Kasumi-1 (cell line): ENCODE results near the gene SNX9.

Experiments used
- DNase-seq, 2 experiments: peaks; one replicate each; lab custom pipeline; 2025; lab: John Stamatoyannopoulos, UW

Gene SNX9

DNA sequence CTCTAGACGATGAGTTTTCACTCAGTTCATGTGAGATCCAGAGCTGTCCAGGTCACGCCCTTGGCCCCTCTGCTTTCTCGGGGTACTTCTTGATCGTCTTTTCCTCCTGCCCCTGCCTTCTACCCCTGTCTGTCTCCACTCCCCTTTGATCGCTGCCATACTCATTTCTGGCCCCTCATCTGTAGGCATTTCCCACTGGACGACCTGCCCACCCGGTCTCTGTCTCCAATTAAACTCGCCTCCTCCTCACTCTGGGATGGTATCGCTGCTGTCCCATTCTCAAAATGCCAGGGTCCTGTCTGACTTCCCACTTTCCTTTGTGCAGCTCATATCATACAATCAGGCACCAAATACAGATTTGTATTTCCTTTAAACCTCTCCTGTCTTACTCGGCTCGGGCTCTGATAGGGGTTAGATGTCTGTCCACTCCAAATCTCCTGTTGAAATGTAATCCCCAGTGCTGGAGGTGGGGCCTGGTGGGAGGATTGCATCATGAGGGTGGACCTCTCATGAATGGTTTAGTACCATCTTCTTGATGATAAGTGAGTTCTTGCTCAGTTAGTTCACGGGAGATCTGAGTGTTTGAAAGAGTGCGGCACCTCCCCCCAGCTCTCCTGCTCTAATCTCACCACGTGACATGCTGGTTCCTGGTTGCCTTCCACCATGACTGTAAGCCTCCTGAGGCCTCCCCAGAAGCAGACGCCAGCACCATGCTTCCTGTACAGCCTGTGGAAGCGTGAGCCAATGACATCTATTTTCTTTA is 155.2 kb downstream of the SNX9 start:
- DNase-seq = no peak

DNA sequence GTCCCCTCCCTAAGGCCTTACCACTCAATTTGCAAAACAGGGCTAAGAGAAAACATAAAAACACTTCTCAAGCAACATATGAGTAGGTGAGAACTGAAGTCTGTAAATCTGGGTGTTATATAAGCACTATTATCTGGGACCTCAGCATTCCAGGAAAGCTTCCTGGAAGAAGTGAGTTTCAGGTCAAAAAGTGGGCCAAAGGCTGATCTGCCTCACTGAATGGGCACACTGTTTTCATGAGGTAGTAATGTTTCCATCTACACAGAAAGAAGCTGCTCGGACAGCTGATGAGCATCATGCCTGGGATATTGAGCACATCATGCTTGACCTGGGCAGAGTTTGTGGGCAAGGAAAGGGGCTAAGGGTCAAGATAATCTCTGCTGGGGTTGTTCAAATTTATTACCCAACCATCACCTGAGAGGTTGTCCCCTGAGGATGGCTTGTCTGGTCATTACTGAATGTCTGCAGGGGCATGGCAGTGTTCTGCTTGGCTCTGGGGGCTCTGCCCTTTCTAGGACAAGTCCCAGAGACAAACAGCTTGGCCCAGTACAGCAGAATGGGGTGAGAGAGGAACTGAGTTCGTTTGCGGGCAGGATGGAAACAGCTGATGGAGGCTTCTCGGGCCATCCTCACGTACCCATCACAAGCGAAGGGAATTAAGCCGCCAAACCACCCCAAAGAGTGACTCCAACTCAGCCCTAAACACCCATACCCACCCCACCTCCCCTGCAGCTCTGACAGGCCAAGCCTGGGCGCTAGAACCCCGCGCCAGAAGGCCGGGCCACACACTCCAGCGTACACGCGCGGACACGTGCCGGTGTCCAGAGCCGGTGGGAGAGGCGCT is 157.5 kb downstream of the SNX9 start:
- DNase-seq = no peak

DNA sequence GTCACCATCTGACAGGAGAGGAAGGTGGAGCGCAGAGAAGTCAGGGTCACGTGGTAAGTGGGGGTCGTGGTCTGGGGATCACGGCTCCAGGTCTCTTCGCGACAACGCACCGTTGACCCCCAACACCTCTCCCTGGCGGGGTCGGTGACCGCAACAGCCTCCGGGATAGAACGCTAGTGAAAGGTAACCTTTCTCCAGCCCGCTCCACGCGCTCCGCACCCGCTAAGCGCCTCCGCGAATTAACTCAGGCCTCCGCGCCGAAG is 158.0 kb downstream of the SNX9 start:
- no peak for DNase-seq

DNA sequence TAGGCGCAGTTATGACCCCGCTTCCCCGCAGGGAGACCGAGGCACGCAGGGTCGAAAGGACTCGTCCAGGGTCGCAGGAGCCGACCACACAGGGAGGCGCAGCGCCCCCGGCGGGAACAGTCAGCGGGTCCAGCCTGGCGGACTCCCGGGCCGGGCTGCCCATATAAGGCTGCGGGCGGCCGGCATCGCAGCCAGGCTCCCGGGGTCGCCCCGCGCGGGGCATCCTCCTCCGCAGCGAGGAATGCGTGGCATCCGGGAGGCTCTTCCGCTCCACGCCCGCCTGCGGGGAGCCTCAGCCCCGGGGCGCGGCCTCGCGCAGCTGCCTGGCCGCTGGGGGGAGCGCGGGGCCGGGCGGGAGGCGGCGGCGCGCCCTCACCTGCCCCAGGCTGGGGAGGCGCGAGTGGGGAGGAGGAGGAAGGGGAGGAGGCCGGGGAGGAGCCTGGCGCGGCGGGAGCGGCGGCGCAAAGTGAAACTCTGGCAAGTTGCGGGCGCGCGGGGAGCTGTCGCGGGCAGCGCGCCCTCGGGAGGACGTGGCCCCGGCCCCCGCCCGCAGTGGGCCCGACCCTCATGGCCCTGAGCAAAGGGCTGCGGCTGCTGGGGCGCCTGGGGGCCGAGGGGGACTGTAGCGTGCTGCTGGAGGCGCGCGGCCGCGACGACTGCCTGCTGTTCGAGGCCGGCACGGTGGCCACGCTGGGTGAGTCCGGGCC is 158.5 kb downstream of the SNX9 start, which contains the start of gene SYNJ2:
TSS of gene SYNJ2 (plus strand) at position 469 of the 707 bp plus-strand sequence. CDS start at position 568, 99 bp downstream.
- DNase-seq = peak in 1 of 2 experiments; percentile 26

DNA sequence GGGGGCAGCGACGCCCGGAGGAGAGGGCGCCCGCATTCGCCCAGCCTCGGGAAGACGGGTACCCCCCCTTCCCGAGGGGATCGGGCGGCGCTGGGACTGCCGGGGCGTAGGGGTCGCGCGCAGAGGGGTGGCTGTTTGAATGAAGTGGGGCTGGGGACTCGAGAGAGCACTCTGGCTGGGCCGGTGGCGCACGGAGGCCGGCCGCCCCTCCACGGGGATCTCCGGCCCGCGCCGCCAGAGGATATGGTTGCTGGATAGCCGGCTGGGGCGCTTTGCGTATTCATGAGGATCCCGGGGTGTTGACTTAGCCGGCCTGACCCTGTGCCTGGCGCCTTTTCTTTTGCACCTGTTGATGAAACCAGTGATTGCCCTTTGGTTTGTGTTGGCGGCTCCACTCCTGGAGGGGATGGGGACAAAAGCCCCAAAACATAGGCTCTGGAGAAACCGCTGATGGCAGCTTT is 159.1 kb downstream of the SNX9 start:
- no peak for DNase-seq

DNA sequence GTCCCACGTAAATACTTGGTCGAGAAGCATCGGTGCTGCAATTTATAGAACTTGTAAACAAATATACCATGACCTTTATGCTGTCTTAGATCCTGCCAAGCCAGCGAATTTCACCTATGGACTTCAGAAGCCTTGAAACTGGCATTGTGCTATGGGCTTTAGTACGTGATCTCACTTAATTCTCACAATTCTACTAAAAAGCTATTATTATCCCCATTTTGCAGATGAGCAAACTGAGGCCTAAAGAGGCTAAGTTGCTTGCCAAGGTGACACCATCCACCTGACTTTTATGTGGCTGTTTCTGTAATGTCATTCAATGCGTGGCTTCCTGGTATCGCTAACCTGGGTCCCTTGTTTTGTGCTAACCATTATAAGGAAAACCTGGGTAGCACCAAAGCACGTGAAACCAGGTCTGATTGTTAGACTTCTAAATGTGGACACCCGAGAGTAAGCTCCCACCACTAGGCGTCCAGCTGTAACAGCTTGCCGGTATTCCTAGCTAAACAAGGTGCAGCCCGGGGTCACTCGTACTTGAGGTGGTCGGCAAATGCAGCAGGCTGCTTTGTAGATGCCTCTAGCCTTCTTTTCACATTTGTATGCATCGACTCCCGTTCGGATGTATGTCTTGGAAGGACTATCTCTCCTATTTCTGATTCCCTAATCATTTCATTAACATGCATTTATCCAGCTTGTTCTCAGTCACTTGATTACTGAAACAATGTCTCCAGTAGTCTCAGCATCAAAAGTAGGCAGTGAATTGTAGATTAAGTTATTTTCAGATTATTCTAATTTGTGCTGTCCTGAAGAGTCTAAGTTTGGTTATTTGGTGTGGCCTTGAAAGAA is 159.7 kb downstream of the SNX9 start:
- no peak for DNase-seq

DNA sequence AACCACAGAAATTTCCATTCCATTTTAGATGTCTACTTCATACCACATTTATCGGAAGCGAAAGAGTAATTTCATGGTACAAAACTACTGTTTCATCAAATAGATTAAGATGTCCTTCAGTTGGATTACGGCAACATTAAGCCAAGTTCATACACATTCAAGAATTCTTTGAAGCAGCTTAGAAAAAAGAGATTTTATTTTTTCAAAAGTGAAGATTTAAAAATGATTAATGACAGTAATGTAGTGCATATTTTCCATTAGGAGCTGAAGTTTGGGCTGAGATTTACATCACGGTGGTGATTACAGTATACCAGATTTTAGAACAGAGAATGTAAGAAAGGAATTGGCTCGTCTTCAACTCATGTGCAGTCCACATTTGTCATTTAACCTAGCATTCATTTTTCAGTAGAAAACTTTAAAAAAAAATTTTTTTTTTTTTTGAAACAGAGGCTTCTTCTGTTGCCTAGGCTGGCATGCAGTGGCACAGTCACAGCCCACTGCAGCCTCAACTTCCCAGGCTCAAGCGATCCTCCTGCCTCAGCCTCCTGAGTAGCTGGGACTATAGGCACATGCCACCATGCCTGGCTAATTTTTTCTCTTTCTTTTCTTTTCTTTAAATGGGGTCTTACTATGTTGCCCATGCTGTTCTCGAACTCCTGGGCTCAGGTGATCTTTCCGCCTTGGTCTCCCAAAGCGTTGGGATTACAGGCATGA is 160.5 kb downstream of the SNX9 start:
- DNase-seq = no peak

DNA sequence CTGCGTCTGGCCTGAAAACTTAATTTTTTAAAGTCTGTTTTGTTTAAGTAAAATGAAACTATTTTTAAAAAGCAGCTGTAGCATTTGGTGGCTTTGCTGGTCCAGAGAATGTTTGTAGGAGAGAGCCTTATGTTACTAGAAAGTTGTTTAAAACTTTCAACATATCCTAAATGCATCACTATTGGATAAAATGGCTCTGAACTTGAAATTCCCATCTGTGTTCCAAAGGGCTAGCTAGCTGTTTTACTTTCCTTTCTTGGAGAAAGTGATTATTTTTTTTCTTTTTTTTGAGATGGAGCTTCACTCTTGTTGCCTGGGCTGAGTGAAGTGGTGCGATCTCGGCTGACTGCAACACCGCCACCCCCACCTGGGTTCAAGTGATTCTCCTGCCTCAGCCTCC is 161.1 kb downstream of the SNX9 start:
- DNase-seq = no peak

DNA sequence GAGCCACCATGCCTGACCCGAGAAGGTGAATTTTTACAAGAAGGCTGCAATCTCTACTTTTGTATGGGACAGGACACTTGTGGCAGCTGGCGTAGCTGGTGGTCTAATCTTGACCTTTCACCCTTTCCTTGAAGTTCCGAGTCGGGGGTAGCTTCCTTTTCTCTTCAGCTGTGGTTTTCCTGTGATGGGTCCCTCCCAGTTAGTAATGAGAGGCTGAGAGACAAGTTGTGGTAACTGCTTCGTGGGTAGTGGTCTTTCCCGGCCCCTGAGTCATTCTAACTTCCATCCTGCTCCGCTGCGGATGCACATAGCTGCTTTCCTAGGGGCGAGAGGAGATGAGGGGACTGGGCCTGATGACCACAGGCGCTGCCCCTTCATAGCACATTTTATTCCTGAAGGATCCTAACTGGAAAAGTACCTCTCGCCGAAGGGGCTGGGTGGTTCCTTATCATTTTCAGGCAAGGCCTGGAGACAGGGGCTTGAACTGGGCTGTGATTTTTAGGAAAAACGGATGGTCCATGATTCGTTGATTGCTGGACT is 161.7 kb downstream of the SNX9 start:
- DNase-seq = peak in 1 of 2 experiments; percentile 17

DNA sequence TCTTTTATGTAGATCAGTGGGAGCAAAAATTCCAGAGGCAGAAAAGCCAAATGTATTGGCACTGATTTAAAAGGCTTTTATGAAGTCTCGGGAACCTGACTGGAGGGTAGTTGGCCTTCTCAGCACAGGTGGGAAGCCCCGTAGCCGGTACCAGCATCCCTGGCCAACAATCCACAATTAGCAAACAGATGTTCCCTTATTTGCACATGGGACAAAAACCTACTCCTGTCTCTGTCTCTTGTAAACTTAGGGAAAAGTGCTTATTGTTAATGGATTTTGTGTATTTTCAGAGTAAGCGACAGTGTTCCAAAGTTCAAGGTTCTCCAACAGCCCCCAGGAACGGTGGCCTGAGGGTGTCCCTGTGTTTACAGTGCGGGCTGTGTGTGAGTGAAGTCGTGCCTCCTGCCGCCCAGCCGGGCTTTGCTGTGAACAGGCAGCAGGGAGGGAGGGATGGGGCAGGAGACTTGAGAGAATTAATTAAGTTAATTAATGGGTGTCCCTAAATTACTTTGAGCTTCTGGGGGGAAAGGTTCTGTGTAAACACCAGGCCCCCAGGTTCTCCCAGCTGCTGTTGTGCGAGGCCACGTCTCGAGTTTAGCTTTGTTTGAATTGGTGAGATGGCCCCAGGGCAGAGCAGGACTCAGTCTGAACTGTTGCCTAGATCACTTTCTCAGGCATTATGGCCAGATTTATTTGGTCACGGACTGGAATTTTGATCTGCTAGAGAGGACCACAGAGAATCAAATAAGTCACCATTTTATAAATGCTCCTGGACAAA is 162.5 kb downstream of the SNX9 start:
- no peak for DNase-seq

DNA sequence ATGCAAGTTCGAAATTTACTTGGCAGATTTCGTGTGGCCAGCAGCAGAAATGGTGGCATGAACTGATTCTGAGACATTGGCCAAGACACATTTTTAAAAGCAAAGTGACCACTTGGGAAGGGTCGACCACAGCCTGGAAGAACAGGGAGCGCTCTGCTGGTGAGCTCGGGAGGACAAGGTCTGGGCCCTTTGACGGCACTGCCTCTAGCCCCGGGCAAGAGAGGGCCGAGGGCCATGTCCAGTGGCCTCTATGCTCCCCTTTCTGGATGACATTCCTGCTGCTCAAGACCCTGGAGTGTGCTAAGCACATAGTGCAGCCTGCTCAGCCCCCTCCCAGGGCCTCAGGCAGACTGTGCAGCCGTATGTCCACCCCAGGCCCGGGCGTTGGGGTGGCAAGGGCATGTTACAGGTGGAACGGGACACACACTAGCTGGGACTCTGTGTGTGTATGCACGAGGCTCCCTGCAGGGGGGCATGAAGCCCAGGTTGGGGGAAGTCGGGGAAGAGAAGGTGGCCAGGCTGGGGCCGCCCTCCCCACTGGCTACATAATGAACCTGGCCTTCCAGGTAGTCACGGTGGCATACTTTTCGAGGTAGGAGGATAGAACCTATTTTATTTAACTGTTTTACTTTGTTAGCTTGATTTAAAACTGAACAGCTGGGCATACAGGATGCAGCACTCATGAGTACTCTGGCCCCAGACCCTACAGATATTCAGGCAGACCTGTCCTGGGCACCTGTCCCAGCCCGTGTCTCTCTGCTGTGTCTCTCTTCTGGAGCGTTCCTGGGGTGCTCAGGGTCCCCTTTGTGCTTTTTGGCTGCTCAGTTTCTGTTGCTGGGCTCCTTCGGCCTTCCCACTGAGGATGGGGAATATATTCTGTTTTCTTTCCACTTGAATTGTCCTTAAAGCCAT is 165.0 kb downstream of the SNX9 start:
- DNase-seq = no peak

DNA sequence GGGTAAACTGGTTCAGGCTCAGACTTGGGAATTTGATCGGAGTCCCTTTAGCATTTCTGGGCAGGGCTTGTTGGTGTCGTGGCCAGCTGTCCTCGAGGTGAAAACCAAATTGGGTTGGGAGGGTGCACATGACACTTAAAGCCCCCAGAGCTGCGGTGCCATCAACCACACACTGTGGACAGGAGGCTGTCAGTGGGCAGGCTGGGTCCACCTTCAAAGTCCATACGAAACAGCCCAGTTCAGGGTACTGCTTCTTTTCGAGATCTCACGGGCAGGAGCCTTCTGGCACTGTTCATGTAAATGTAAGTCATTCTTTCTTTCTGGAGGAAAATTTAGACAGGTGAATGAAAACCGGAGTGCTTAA is 165.6 kb downstream of the SNX9 start:
- no peak for DNase-seq

DNA sequence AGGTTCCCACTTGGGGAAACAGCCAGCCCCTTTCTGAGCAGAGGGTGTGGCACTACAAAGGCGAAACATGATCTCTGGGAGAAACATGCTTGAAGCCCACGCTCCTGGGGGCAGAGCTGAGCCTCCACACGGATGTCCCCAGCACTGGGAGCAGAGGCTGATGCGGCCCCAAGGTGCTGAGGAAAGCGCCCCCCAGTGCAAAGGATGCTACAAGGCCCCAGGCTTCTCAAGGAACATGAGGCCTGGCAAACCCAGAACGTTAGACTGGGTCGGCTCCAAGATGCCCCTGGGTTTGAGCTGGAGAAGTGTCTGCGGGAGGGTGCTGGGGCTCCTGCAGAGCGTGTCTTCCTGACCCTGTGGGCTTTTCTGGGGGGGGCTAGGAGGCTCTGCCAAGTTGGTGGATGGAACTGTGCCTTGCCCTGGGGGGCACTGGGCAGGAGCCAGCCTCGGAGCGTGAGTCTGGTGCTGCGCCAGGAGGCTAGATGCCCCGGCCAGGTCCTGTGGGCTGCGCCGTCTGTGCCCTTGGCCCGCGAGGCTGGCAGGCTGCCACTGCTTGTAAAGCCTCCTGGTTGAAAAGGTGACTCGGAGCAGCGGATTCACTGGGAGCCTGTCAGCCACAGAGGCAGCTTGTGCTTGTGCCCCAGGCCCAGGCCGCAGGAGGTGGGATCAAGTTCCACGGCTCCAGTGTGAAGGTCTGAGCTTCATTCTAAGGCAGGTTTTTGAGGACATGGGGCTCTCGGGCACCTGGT is 166.7 kb downstream of the SNX9 start:
- peak in 1 of 2 experiments; percentile 19 for DNase-seq

DNA sequence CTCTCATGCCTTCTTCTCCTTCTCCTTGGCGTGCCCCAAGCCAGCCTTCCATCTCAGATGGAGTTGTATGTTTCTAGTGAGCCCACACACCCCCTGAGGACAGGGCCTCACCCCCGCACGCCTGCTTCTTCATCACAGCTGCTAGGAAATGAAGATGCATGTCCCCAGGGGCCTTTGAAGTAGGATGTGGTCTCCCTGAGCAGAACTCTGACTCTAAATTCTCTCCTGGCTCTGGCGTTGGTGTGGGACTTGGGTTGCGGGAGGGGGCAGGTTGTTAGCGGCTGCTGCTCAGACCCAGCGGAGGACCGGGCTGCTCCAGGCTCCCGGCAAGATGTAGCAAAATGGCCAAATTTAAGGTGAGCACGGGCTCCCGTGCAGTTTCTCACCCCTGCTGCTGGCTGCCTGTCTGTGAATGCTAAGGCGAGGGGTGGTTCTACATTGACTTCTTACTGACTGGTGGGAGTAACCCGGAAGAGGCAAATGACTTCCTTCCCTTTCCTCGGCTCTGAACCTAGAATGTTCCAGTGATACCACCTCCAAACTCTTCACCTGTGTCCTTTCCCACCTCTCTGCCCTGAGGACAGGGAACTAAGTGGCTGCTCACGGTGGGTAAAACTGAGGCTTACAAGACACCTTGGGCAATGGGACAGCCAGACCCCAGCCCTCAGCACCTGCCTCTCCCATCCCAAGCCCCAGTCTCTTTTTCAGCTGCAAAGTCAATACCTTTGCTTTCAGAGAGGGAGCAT is 167.4 kb downstream of the SNX9 start:
- DNase-seq = no peak

DNA sequence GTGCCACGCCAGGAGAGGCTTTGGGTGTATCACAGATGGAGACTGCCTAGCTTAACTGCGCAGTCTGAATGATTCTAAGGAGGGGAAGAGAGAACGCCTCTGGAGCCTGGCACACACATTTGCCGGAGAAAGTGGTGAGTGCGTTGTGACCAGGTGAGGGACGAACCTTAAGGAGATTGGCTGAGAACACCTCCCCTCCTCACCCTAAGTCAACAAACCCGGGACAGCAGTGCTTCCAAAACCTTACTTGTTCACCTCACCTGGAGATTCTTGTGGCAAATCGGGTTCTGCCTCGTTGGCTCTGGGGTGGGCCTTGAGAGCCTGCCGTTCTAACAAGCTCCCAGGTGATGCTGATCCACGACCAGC is 168.0 kb downstream of the SNX9 start:
- DNase-seq = no peak

DNA sequence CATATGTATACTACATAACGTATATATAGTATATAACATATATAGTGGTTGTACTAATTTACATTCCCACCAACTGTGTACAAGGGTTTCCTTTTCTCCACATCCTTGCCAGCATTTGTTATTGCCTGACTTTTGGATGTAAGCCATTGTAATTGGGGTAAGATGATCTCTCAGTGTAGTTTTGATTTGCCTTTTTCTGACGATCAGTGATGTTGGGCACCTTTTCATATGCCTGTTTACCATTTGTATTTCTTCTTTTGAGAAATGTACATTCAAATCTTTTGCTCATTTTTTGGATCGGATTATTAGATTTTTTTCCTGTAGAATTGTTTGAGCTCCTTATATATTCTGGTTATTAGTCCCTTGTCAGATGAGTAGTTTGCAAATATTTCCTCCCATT is 170.0 kb downstream of the SNX9 start:
- no peak for DNase-seq

DNA sequence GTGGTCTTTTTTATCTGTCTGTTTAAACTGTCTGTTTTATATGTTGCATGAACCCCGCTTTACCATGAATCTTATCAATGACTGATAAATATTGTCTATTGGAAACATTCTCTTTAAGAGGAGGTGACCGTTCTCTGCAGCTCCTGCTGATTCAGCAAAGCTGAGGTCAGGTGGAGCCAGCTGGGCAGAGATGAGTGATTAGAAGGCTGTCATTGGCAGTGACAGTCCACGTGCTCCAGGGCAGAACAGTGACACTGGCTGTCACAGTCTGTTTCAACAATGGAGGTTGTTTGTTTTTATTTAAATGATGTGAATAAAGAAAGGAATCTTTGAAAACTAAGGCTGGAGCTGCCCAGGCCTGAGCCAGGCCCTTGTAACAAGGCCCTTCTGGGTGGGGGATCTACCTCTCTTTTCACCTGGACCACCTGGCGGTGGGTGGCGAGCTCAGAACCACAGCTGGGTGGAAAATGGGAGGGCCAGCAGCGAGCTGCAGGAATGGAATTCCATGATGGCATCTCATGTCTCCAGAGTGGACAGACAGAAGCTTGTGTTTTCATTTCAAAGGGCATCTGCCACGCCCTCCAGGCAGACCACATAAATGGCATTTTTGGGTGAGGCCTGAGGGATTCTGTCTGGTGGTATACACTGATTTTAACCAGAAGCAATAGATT is 171.2 kb downstream of the SNX9 start:
- DNase-seq = no peak
